Activated CD4-positive, CD25-positive, alpha-beta regulatory T cell (primary cell): ENCODE results near the gene ROBO3.

Source experiments
- DNase-seq, 4 experiments: peaks; one replicate each; lab custom pipeline; 2025; lab: John Stamatoyannopoulos, UW

Gene ROBO3

GRCh38 chr11:124892750-124893454, 27.7 kb downstream of the ROBO3 start:
- DNase-seq, result no peak

GRCh38 chr11:124893781-124894401, 28.7 kb downstream of the ROBO3 start:
- DNase-seq, result no peak

- no peak for DNase-seq
Measured at GRCh38 chr11:124894606-124895430, 29.6 kb downstream of the ROBO3 start.

GRCh38 chr11:124895471-124895971, 30.3 kb downstream of the ROBO3 start:
- DNase-seq, result no peak

- no peak for DNase-seq
Measured at GRCh38 chr11:124896071-124896750, 31.0 kb downstream of the ROBO3 start.

GRCh38 chr11:124896821-124897391, 31.7 kb downstream of the ROBO3 start:
- no peak for DNase-seq

GRCh38 chr11:124897674-124898262, 32.5 kb downstream of the ROBO3 start, which contains the start of gene ROBO4:
Gene ROBO4, minus strand, starts transcription at chr11:124897865. Its CDS starts 70 bp downstream, at chr11:124897795.
- DNase-seq, result no peak

GRCh38 chr11:124898263-124898680, 33.0 kb downstream of the ROBO3 start:
- DNase-seq, result no peak

- DNase-seq, result no peak
Measured at GRCh38 chr11:124898711-124899110, 33.5 kb downstream of the ROBO3 start.

- DNase-seq, result no peak
Measured at GRCh38 chr11:124899383-124900145, 34.3 kb downstream of the ROBO3 start.

GRCh38 chr11:124900464-124900863, 35.2 kb downstream of the ROBO3 start:
- DNase-seq, result no peak

GRCh38 chr11:124902616-124903015, 37.4 kb downstream of the ROBO3 start:
- DNase-seq, result no peak

GRCh38 chr11:124915541-124916369, 50.5 kb downstream of the ROBO3 start:
- no peak for DNase-seq

- DNase-seq, result no peak
Measured at GRCh38 chr11:124916370-124916710, 51.1 kb downstream of the ROBO3 start.

- no peak for DNase-seq
Measured at GRCh38 chr11:124917115-124917637, 51.9 kb downstream of the ROBO3 start.

- DNase-seq, result no peak
Measured at GRCh38 chr11:124918950-124919349, 53.7 kb downstream of the ROBO3 start, which contains the start of gene HEPN1. Gene HEPN1, plus strand, starts transcription at chr11:124919250.

GRCh38 chr11:124919898-124920297, 54.7 kb downstream of the ROBO3 start:
- DNase-seq, result no peak

GRCh38 chr11:124920356-124920755, 55.1 kb downstream of the ROBO3 start:
- no peak for DNase-seq
